HG03159 (cell line): ENCODE data around the gene SEMA4C.
"Not testable (repeated sequence)": the region's sequence is repeated elsewhere in the genome, so short reads cannot be mapped to it uniquely, and the experiment has no call there.

Experiments
- ATAC-seq: cut with Tn5 transposase; IDR thresholded peaks from one replicate; pipeline ENCODE4 v1.9.1; 2021; ENCODE audit warnings: mild to moderate bottlenecking, moderate library complexity; ENCODE audit not compliant: unreplicated experiment

SEMA4C gene

DNA sequence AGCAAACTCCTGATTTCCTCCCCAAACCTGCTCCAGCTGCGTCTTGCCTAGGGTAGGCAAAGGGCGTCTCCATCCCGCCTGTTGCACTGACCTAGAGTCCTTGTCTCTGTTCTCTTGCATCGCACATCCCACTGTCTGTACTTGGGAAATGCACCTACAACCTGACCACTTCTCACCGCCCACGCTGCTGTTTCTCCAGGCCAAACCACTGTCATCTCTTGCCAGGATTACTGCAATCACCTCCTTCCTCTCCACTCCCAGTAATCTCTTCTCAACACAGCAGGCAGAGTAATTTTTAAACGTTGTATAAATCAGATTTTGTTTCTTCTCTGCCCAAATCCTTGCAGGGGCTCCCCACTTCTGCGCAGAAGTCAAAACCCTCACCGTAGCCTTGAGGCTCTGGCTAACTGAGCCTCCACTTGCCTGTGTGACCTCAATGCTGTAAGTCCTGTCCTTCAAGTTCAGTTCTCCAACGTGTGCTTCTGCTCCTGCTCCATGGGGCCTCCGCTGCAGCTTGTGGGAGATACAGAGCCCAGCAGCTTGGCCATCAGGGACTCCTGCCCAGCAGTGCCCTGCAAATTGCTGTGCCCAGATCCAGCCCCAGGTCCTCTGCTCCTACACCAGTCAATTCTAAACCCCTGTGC, 27.7 kb upstream of the SEMA4C start:
- ATAC-seq = no peak

GRCh38 chr2:96895746-96896651, 26.1 kb upstream of the SEMA4C start:
- no peak for ATAC-seq

- no peak for ATAC-seq
These were observed 25.3 kb upstream of the SEMA4C start for GRCh38 chr2:96895032-96895745.

- no peak for ATAC-seq
These were observed 24.3 kb upstream of the SEMA4C start for GRCh38 chr2:96894151-96894531.

- no peak for ATAC-seq
These were observed 23.6 kb upstream of the SEMA4C start for GRCh38 chr2:96893289-96894150.

DNA sequence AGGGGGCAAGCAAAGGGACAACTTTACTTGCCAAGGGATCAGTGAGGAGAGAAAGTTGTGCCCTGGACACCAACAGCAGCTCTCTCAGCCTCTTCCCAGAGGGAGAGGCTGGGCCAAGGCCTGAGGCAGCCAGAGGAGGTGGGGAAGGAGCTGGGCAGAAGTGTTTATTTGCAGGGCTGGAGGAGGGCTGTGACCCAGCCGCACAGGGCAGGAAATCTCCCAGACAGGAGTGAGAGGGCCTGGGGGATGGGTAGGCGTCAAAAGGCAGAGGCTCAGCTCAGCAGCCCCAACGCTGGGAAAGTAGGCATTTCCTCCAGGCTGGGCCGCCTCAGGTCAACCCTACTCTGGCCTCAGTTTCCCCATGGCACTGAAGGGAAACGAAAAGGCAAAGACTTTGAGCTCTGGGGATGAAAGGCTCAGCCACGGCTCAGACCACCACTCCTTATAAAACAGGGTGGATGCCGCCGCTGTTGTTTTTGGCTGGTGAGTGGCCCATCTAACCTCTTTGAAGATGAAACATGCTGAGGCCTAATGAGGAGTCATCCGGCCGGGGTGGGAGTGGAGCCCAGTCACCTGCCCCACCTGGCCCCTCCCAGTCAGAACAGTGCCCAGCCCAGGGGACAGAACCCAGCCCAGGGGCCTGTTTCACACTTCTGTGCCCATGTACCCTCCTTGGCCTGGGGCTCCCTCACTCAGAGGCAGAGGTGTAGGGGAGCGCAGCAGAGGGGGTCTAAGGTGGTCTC, 21.9 kb upstream of the SEMA4C start:
- no peak for ATAC-seq

- no peak for ATAC-seq
These were observed 21.0 kb upstream of the SEMA4C start for GRCh38 chr2:96890726-96891385.

DNA sequence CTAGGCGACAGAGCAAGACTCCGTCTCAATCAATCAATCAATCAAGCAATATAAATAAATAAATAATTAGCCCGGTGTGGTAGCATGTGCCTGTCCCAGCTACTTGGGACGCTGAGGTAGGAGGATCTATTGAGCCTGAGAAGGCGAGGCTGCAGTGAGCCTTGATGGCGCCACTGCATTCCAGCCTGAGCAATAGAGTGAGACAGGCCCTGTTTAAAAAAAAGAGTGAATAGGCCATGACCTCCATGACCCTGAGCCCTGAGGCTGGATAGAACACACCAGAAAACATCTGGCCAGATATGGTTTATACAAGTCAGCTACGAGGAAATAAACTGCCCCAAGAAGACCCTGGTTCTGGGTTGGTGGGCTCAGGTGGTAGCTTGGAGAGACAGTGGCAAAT, 20.4 kb upstream of the SEMA4C start:
- ATAC-seq = no peak

DNA sequence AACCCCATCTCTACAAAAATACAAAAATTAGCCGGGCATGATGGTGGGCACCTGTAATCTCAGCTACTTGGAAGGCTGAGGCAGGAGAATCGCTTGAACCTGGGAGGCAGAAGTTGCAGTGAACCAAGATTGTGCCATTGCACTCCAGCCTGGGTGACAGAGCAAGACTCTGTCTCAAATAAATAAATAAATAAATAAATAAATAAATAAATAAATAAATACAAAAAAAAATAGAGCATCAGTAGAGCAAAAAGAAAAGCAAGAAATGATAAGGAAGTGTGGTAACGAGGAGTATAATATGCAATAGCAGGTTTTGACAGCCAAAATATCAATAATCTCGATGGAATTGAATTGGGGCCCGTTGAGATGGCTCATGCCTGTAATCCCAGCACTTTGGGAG, 19.6 kb upstream of the SEMA4C start:
- not testable (repeated sequence) for ATAC-seq

- ATAC-seq = no peak
These were observed 18.5 kb upstream of the SEMA4C start for GRCh38 chr2:96888072-96889011.

DNA sequence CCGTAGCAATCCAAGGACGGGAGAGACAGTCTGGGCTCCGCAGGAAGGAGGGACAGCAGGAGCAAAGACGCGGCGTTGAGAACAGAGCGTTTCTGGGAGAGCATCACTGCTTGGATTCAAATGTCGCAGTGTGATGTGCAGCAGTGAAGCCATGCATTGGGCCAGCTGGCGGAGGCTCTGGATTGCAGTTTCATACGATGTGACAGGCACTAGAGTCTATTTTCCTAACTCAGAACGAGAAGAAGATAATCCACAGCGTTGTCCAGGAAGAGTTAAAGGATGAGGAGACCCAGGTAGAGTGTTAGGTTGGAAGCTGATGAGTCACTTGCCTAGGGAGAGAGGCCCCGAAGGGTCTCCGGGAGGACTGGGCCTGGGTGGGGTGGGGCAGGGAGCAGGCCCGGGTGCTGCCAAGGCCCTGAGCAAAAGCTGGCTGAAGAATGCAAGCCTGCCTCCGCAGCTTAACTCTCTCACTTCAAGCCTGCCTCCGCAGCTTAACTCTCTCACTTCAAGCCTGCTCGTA, 17.7 kb upstream of the SEMA4C start:
- ATAC-seq = no peak

DNA sequence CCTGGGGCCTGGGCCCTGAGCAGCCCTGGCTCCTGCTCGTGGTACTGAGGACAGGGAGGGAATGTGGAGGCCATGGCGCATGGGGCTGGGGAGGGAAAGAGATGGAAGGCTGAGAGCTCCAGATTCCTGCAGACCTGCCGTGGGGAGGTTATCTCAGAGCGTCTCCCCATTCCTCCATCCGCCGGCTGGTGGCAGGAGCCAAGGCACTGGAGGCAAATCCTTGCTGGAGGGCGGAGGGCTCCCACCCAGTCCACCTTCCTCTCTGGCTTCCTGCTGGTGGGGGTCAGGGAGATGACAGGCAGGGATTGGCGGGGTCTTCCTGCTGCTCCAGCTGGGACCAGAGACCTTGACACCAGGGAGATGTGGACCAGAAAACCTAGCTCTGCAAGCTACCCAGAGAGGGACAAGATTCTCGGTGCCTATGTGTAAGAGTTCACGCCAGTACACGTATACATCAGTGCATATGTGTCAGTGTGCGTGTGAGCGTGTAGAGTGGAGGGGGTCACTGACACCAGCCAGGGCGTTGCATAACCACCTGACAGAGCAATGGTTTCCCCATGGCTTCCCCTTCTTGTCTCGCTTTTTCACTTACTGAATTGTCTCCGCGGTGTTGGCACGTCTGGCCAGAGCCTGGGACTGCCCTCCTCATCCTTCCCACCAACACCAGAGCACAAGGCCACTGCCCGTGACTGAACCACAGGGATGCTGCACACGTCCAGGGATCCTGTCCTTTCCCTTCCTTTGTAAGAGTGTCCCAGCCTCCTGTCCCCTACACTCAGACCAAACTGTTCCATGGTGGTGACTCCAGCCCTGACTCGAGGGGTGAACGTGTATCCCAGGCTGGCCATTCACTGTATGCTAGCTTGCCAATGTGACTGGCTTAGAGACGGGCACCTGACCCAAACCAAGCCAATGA, 15.8 kb upstream of the SEMA4C start:
- ATAC-seq = no peak

DNA sequence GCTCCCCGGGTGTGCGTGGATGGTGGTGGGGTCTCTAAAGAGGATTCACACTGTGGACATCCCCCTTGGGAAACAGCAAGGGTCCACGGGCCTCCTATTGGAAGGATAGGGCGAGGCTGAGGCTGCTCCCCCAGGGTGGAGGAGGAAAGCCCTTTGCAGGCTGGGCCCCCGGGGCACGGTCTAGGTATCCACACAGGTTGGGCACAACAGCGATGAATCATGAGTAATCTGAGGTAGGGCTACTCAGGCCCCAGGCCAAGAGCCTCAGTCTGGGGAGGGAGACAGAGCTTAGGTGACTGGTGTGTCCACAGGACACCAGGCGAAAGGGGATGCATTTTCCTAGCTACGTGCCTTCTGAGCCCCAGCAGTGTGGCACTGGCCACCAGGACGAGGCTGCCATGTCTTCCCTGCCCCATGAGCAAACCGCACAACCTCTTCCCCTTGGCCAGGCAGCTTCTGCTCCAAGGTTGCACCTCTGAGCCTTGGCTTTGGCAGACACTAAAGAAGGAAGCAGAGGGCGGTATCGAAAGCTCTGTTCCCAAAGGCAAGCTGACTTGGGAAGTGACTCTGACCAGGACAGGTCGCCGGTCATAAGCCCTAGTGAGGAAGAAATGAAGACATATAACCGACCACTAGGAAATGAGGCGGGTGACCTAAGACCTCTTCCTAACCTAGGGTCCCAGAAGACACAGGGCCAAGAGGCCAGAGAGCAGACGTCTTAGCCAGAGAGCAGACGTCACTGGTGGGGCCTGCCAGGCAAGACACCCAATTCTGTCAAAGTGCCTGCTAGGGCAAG, 14.6 kb upstream of the SEMA4C start:
- ATAC-seq = no peak

- no peak for ATAC-seq
These were observed 13.4 kb upstream of the SEMA4C start for GRCh38 chr2:96883306-96883705.

DNA sequence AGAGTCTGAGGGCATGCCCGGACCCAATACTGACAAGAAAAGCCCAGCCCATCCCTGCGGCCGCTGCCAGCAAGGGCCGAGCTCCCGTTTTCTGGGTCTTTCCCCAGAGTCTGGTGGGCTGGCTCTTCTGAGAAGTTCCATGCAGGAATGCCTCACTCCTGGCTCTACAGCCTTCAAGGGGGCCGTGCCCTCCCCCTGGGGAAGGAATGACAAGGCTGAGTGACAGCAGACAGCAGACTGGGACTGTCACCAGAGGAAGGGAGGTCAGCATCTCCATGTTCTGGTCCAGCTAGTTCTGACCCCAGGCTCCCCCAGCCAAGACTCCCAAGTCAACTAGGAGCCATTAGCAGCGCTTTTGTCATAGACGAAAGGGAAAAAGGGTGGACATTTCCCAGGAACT, 13.0 kb upstream of the SEMA4C start:
- no peak for ATAC-seq

- ATAC-seq = no peak
These were observed 12.3 kb upstream of the SEMA4C start for GRCh38 chr2:96882230-96882629.
